ENCODE data around the gene CCL27. TPM values are rescaled to one million over a fixed set of nuclear protein-coding genes. Genes with fewer than 3 reads are reported as not detected.

CCL27 gene
- total and polyA plus RNA-seq, 2 of the 8 experiments (the other 6 are each of a cell fraction or from before 2014, with no cell fraction given) = 0.42 TPM; not detected in 1

- TF ChIP-seq ATF3 (IDR thresholded peaks at IDR 0.05; ENCODE audit: insufficient read depth, low read depth, low read length) (peak; percentile 59; the same call in 1 of the 2 replicates), SAP30 (IDR thresholded peaks at IDR 0.05; ENCODE audit: insufficient read depth, insufficient replicate concordance, low read length) (peak; percentile 82), CBX5 (IDR thresholded peaks at IDR 0.05; ENCODE audit: low read depth, low read length) (no peak)
- TF ChIP-seq, protein P1, sequence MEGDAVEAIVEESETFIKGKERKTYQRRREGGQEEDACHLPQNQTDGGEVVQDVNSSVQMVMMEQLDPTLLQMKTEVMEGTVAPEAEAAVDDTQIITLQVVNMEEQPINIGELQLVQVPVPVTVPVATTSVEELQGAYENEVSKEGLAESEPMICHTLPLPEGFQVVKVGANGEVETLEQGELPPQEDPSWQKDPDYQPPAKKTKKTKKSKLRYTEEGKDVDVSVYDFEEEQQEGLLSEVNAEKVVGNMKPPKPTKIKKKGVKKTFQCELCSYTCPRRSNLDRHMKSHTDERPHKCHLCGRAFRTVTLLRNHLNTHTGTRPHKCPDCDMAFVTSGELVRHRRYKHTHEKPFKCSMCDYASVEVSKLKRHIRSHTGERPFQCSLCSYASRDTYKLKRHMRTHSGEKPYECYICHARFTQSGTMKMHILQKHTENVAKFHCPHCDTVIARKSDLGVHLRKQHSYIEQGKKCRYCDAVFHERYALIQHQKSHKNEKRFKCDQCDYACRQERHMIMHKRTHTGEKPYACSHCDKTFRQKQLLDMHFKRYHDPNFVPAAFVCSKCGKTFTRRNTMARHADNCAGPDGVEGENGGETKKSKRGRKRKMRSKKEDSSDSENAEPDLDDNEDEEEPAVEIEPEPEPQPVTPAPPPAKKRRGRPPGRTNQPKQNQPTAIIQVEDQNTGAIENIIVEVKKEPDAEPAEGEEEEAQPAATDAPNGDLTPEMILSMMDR (IDR thresholded peaks at IDR 0.05; ENCODE audit: control extremely low read depth in 1 of 3, insufficient read depth in 1 of 3, low read depth in 1 of 3, low read length in 3 of 3) = peak; percentile 99 to 100 (median 100)
These were observed 2.0 kb upstream of the CCL27 start (continued) for GRCh38 chr9:34664281-34665066.

Measured in H1 (cell line).